GM18858 (cell line): ENCODE measurements around the gene ZNF524.
A peak's percentile ranks its signal among the peaks of the same experiment; 100 is the strongest.

Experiments
- ATAC-seq: cut with Tn5 transposase; IDR thresholded peaks from one replicate; pipeline ENCODE4 v1.9.1; 2021; ENCODE audit not compliant: unreplicated experiment

ZNF524 gene

GRCh38 chr19:55601084-55601483 is 996 bp downstream of the ZNF524 start:
- no peak for ATAC-seq

GRCh38 chr19:55602104-55603001 is 2.3 kb downstream of the ZNF524 start:
- no peak for ATAC-seq

- no peak for ATAC-seq
Measured at GRCh38 chr19:55603115-55603514, 3.0 kb downstream of the ZNF524 start.

GRCh38 chr19:55603581-55604292 is 3.6 kb downstream of the ZNF524 start:
- ATAC-seq: no peak

- peak; percentile 50 for ATAC-seq
Measured at GRCh38 chr19:55605207-55605636, 5.1 kb downstream of the ZNF524 start.

- ATAC-seq: no peak
Measured at GRCh38 chr19:55605637-55606470, 5.8 kb downstream of the ZNF524 start, which contains the start of gene ZNF865. Gene ZNF865, plus strand, starts transcription at chr19:55605647. Its CDS starts 7,972 bp downstream, at chr19:55613619.

GRCh38 chr19:55606471-55606787 is 6.3 kb downstream of the ZNF524 start:
- no peak for ATAC-seq

- ATAC-seq: no peak
Measured at GRCh38 chr19:55606817-55607216, 6.7 kb downstream of the ZNF524 start.

- ATAC-seq: no peak
Measured at GRCh38 chr19:55609326-55609725, 9.2 kb downstream of the ZNF524 start.

GRCh38 chr19:55611300-55611982 is 11.4 kb downstream of the ZNF524 start:
- no peak for ATAC-seq

- no peak for ATAC-seq
Measured at GRCh38 chr19:55611983-55612645, 12.0 kb downstream of the ZNF524 start.

GRCh38 chr19:55613396-55613795 is 13.3 kb downstream of the ZNF524 start:
- no peak for ATAC-seq

GRCh38 chr19:55613930-55614710 is 14.0 kb downstream of the ZNF524 start:
- no peak for ATAC-seq

- no peak for ATAC-seq
Measured at GRCh38 chr19:55614711-55615542, 14.8 kb downstream of the ZNF524 start.

- ATAC-seq: no peak
Measured at GRCh38 chr19:55615543-55616394, 15.7 kb downstream of the ZNF524 start.

- no peak for ATAC-seq
Measured at GRCh38 chr19:55616395-55616875, 16.3 kb downstream of the ZNF524 start.

- ATAC-seq: no peak
Measured at GRCh38 chr19:55617426-55617825, 17.3 kb downstream of the ZNF524 start.
